HG03378 (cell line): ENCODE results near the gene KCNH2.

ENCODE experiments used
- ATAC-seq: cut with Tn5 transposase; IDR thresholded peaks from one replicate; pipeline ENCODE4 v1.9.1; 2021; ENCODE audit warnings: mild to moderate bottlenecking, moderate library complexity; ENCODE audit not compliant: unreplicated experiment

The KCNH2 gene

GRCh38 chr7:150939052-150939451, 39.1 kb downstream of the KCNH2 start:
- no peak for ATAC-seq

- ATAC-seq = no peak
Measured at GRCh38 chr7:150938566-150938965, 39.6 kb downstream of the KCNH2 start.

- ATAC-seq = no peak
Measured at GRCh38 chr7:150937848-150938561, 40.1 kb downstream of the KCNH2 start.

GRCh38 chr7:150936018-150936417, 42.1 kb downstream of the KCNH2 start:
- ATAC-seq = no peak

GRCh38 chr7:150935149-150935548, 43.0 kb downstream of the KCNH2 start:
- no peak for ATAC-seq

GRCh38 chr7:150934045-150934766, 43.9 kb downstream of the KCNH2 start:
- no peak for ATAC-seq

GRCh38 chr7:150931199-150931869, 46.8 kb downstream of the KCNH2 start:
- ATAC-seq = no peak

GRCh38 chr7:150928541-150928940, 49.6 kb downstream of the KCNH2 start:
- no peak for ATAC-seq

GRCh38 chr7:150927956-150928344, 50.2 kb downstream of the KCNH2 start:
- ATAC-seq = no peak

- no peak for ATAC-seq
Measured at GRCh38 chr7:150927157-150927955, 50.8 kb downstream of the KCNH2 start.

GRCh38 chr7:150926066-150926465, 52.1 kb downstream of the KCNH2 start:
- ATAC-seq = no peak

- no peak for ATAC-seq
Measured at GRCh38 chr7:150924369-150924781, 53.7 kb downstream of the KCNH2 start.

- ATAC-seq = no peak
Measured at GRCh38 chr7:150923802-150924201, 54.3 kb downstream of the KCNH2 start.

- no peak for ATAC-seq
Measured at GRCh38 chr7:150923196-150923595, 54.9 kb downstream of the KCNH2 start.

- ATAC-seq = no peak
Measured at GRCh38 chr7:150919160-150919559, 59.0 kb downstream of the KCNH2 start.

- no peak for ATAC-seq
Measured at GRCh38 chr7:150918378-150918777, 59.7 kb downstream of the KCNH2 start.

GRCh38 chr7:150917969-150918368, 60.2 kb downstream of the KCNH2 start:
- ATAC-seq = no peak

GRCh38 chr7:150916670-150917069, 61.5 kb downstream of the KCNH2 start:
- ATAC-seq = no peak

GRCh38 chr7:150914966-150915365, 63.2 kb downstream of the KCNH2 start:
- no peak for ATAC-seq

GRCh38 chr7:150914196-150914595, 63.9 kb downstream of the KCNH2 start:
- ATAC-seq = no peak

- no peak for ATAC-seq
Measured at GRCh38 chr7:150912427-150912826, 65.7 kb downstream of the KCNH2 start.
